Measurements from ENCODE around the gene TRIM46. TPM values are rescaled to one million over a fixed set of nuclear protein-coding genes. Genes with fewer than 3 reads are reported as not detected.

TRIM46 gene
- total and polyA plus RNA-seq, 2 experiments from 2014 or later: 8.1 to 15.4 TPM

DNA sequence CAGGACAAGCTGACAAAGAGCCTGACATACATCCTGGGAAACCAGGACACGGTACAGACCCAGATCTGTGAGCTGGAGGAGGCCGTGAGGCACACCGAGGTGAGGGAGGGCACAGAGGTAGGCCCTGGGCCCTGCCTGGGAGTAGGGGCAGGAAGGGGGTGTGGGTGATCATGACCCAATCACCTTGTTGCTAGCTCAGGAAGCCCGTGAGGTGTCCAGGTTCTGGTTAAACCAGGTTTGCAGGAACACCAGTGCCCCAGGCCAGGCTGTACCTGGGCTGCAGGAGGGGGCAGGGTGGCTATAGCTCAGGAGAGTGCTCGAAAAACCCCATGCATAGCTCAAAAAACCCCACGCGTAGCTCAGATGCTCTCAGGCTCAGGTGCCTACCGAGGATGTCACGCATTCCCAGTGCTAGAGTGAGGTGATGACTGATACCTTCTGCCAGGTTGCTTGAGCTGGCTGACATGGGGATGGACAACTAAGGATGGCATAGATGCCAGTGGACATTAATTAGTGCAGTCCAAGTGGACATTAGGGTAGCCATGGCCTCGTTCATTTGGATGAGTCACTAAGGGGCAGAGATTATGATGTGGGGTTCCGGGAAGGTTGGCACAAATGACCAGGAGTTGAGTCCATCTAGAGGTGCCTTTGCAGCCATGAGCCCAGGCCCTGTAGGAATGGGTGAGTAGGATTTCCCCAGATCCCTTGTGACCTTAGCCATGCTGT is 3.7 kb downstream of the TRIM46 start:
- no peak for ATAC-seq
- Histone ChIP-seq H3F3A (replicated peaks; ENCODE audit: low read depth) (peaks cover 14% of the 10 kb centered on the region), H3K4me1 (ENCODE audit: insufficient read depth) (peaks cover 12% of the 10 kb centered on the region), H3K79me2 (replicated peaks; ENCODE audit: insufficient read depth) (peaks cover 6% of the 10 kb centered on the region), H3K9me2 (ENCODE audit: insufficient read depth) (no peaks in the 10 kb centered on the region), H3K36me3 (ENCODE audit: insufficient read depth) (peaks cover 20% of the 10 kb centered on the region; the same call in 1 of the 2 replicates), H3K27ac (ENCODE audit: low read depth) (no peak overlapping the region), H3K27me3 (ENCODE audit: insufficient read depth) (no peaks in the 10 kb centered on the region), H3K4me3 (no peak overlapping the region), H4K20me1 (replicated peaks; ENCODE audit: insufficient read depth) (no peaks in the 10 kb centered on the region), H3K4me2 (no peak overlapping the region), H2AFZ (no peak overlapping the region)
- H3K27me3 Mint-ChIP-seq (ENCODE audit: insufficient read depth, low read depth, poor library complexity): peaks cover 18% of the 10 kb centered on the region
- peaks cover 4% of the 10 kb centered on the region for H3K9me3 Mint-ChIP-seq
- H3K27ac Mint-ChIP-seq: no peak overlapping the region
- TF ChIP-seq, protein P1, sequence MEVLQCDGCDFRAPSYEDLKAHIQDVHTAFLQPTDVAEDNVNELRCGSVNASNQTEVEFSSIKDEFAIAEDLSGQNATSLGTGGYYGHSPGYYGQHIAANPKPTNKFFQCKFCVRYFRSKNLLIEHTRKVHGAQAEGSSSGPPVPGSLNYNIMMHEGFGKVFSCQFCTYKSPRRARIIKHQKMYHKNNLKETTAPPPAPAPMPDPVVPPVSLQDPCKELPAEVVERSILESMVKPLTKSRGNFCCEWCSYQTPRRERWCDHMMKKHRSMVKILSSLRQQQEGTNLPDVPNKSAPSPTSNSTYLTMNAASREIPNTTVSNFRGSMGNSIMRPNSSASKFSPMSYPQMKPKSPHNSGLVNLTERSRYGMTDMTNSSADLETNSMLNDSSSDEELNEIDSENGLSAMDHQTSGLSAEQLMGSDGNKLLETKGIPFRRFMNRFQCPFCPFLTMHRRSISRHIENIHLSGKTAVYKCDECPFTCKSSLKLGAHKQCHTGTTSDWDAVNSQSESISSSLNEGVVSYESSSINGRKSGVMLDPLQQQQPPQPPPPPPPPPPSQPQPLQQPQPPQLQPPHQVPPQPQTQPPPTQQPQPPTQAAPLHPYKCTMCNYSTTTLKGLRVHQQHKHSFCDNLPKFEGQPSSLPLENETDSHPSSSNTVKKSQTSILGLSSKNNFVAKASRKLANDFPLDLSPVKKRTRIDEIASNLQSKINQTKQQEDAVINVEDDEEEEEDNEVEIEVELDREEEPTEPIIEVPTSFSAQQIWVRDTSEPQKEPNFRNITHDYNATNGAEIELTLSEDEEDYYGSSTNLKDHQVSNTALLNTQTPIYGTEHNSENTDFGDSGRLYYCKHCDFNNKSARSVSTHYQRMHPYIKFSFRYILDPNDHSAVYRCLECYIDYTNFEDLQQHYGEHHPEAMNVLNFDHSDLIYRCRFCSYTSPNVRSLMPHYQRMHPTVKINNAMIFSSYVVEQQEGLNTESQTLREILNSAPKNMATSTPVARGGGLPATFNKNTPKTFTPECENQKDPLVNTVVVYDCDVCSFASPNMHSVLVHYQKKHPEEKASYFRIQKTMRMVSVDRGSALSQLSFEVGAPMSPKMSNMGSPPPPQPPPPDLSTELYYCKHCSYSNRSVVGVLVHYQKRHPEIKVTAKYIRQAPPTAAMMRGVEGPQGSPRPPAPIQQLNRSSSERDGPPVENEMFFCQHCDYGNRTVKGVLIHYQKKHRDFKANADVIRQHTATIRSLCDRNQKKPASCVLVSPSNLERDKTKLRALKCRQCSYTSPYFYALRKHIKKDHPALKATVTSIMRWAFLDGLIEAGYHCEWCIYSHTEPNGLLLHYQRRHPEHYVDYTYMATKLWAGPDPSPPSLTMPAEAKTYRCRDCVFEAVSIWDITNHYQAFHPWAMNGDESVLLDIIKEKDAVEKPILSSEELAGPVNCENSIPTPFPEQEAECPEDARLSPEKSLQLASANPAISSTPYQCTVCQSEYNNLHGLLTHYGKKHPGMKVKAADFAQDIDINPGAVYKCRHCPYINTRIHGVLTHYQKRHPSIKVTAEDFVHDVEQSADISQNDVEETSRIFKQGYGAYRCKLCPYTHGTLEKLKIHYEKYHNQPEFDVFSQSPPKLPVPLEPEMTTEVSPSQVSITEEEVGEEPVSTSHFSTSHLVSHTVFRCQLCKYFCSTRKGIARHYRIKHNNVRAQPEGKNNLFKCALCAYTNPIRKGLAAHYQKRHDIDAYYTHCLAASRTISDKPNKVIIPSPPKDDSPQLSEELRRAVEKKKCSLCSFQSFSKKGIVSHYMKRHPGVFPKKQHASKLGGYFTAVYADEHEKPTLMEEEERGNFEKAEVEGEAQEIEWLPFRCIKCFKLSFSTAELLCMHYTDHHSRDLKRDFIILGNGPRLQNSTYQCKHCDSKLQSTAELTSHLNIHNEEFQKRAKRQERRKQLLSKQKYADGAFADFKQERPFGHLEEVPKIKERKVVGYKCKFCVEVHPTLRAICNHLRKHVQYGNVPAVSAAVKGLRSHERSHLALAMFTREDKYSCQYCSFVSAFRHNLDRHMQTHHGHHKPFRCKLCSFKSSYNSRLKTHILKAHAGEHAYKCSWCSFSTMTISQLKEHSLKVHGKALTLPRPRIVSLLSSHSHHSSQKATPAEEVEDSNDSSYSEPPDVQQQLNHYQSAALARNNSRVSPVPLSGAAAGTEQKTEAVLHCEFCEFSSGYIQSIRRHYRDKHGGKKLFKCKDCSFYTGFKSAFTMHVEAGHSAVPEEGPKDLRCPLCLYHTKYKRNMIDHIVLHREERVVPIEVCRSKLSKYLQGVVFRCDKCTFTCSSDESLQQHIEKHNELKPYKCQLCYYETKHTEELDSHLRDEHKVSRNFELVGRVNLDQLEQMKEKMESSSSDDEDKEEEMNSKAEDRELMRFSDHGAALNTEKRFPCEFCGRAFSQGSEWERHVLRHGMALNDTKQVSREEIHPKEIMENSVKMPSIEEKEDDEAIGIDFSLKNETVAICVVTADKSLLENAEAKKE (CRISPR knock-in tag; IDR thresholded peaks at IDR 0.05): no peak
- no peak for TF ChIP-seq EZH2 (IDR thresholded peaks at IDR 0.05; ENCODE audit: low read depth, unreplicated experiment)
- TF ChIP-seq CREB1 (CRISPR knock-in tag; IDR thresholded peaks at IDR 0.05; ENCODE audit: low read depth): no peak
- TF ChIP-seq, protein P2, sequence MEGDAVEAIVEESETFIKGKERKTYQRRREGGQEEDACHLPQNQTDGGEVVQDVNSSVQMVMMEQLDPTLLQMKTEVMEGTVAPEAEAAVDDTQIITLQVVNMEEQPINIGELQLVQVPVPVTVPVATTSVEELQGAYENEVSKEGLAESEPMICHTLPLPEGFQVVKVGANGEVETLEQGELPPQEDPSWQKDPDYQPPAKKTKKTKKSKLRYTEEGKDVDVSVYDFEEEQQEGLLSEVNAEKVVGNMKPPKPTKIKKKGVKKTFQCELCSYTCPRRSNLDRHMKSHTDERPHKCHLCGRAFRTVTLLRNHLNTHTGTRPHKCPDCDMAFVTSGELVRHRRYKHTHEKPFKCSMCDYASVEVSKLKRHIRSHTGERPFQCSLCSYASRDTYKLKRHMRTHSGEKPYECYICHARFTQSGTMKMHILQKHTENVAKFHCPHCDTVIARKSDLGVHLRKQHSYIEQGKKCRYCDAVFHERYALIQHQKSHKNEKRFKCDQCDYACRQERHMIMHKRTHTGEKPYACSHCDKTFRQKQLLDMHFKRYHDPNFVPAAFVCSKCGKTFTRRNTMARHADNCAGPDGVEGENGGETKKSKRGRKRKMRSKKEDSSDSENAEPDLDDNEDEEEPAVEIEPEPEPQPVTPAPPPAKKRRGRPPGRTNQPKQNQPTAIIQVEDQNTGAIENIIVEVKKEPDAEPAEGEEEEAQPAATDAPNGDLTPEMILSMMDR (conservative IDR thresholded peaks at IDR 0.05; ENCODE audit: low read depth in 2 of 2): no peak
- TF ChIP-seq JUNB (IDR thresholded peaks at IDR 0.05; ENCODE audit: unreplicated experiment): no peak
- no peak for TF ChIP-seq REST (IDR thresholded peaks at IDR 0.05; ENCODE audit: unreplicated experiment)
- no peak for TF ChIP-seq EZH2phosphoT487 (IDR thresholded peaks at IDR 0.05; ENCODE audit: unreplicated experiment)
- TF ChIP-seq ZNF331 (CRISPR knock-in tag; IDR thresholded peaks at IDR 0.05; ENCODE audit: low read depth): no peak
- TF ChIP-seq, protein P3, sequence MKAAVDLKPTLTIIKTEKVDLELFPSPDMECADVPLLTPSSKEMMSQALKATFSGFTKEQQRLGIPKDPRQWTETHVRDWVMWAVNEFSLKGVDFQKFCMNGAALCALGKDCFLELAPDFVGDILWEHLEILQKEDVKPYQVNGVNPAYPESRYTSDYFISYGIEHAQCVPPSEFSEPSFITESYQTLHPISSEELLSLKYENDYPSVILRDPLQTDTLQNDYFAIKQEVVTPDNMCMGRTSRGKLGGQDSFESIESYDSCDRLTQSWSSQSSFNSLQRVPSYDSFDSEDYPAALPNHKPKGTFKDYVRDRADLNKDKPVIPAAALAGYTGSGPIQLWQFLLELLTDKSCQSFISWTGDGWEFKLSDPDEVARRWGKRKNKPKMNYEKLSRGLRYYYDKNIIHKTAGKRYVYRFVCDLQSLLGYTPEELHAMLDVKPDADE (IDR thresholded peaks at IDR 0.05): no peak
- TF ChIP-seq STAT1 (IDR thresholded peaks at IDR 0.05; ENCODE audit: unreplicated experiment): no peak
- no peak for TF ChIP-seq POLR2AphosphoS5 (IDR thresholded peaks at IDR 0.05; ENCODE audit: low read depth)
- no peak for TF ChIP-seq NANOG (IDR thresholded peaks at IDR 0.05; ENCODE audit: borderline replicate concordance)
- H3K4me3 Mint-ChIP-seq: no peak overlapping the region
- no peak for DNase-seq (ENCODE audit: low spot score)
- H3K36me3 Mint-ChIP-seq (ENCODE audit: low read depth): peaks cover 47% of the 10 kb centered on the region
- H3K4me1 Mint-ChIP-seq: peaks cover 18% of the 10 kb centered on the region

Measured in GM23338 (cell line).